ENCODE measurements around the gene DOCK6.
"Not testable (repeated sequence)": the region's sequence is repeated elsewhere in the genome, so short reads cannot be mapped to it uniquely, and the experiment has no call there.

The DOCK6 gene

DNA sequence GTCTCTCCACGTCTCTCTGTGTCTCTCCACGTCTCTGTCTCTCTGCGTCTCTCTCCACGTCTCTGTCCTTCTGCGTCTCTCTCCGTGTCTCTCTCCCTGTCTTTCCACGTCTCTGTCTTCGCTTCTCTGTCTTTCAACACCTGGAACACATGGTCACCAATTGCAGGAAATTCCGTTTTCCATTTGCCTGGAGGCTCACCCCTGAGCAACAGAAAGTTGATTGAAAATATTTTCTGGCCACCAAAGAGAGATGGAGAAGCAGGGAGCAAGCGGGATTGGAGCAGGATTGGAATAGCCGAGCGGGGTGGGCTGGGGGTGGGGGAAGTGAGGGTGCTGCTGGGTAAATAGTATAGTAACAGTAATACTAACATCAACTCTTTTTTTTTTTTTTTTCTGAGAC lies 66.6 kb downstream of the DOCK6 start:
- no peak for DNase-seq

DNA sequence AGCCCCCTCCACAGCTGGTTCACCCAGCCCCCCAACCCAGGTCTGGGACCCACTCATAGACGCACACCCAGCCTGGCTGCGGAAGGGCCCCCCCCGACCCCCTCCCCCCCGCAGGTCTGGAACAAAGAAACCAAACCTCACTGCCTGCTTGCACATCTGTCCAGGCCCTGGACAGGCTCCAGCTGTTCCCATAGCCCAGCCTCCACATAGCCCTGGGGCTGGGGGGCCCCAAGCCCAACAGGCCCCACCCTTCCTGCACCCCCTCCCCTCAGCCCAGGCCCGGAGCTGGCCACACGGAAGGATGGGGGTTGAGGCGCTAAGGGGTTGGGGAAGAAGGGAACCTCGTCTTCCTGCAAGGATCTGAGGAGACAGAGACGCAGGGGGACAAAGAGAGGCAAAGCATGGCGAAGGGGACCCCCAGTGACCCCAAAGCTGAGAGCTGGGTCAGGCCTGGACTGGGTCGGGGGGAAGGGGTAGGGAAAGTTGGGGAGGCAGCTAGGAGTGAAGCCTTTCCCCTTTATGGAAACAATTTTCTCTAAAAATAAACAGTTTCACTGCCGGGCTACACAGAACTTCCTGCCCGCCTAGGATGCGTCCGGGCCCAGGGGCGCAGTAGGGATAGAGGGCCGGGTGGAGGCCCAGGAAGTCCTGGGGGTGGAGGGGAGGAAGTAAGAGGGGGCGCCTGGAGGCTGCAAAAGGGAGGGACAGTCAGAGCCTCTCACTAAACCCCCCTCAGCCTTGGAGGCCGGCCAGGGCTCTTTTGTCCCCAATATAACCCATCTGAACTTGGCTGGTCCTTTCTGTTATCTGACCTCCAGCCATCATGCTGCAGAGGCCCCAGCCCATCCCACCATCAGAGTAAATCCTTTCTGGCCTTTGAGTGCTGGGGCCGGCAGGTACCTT lies 67.4 kb downstream of the DOCK6 start:
- no peak for DNase-seq

DNA sequence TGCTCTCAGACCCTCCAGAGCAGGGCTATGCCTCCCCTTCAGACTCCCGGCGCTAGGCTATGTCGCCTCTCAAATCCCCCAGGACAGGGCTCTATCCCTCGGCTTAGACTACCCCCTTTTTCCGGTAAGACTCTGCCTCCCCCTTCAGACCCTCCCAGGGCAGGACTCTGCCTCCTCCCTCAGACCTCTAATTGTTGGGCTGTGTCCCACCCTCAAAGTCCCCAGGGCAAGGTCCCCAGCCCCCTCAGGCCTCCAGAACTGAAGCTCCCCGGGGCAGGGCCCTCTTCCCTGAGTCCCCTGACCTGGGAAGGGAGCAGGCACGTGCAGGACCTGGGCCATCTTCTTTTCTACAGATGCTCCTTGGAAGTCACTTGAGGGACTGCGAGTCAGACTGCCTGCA lies 68.2 kb downstream of the DOCK6 start:
- no peak for DNase-seq

DNA sequence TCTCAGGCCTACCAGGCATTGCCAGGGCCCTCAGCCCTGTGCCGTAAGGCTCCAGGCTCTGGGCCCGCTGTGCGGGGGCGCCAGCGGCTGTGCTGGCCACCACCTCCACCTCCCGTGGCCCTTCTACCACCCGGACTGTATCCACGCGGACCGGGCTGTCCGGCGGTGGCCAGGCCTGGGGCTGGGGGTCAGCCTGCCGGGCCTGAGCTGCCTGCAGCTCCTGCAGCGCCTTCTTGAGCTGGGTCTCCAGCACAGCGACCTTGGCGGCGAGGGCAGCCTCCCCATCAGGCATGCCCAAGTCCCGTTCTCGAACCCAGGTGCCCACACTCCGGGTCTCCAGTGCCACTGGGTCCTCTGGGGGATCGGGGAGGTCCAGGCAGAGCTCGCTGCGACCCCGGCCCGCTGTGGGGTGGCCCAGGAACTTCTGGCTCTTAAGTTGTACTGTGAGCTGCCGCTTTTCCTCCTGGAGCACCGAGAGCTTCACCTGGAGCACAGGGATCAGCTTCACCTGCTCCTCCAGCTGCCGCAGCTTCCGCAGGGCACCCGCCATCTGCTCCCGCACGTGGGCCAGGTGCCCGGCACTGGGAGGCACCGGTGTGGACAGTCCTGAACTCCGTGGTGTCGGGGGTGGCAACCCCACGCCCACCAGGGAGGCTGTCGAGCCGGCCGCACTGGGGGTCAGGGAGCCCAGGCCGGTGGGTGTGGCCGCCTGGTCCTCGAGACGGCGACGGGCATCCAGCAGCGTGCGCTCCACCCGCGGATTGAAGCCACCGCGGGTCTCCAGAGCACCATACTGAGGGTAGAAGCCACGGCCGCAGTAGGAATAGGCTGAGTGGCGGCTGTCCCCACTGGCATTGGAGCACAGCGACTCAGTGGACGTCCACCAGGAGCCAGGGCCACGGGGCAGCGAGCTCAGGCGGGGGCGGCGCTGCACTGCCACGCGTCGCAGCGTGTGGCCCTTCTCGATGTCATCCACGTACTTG lies 69.1 kb downstream of the DOCK6 start:
- DNase-seq: no peak

DNA sequence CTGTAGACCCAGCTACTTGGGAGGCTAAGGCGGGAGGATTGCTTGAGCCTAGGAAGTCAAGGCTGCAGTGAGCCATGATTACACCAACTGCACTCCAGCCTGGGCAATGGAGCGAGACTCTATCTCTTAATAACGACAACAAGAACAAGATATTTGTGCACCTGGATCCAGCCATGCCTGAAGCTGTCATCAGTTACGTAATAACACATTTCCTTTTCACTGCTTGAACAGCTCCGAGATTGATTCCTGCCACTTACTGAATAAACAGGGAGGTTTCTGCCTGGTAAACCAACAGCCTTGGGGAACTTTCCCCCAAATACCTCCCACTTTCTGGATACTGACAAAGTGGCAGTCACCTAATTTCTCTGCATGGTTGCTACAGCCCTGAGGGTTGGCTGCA lies 70.4 kb downstream of the DOCK6 start:
- no peak for DNase-seq

DNA sequence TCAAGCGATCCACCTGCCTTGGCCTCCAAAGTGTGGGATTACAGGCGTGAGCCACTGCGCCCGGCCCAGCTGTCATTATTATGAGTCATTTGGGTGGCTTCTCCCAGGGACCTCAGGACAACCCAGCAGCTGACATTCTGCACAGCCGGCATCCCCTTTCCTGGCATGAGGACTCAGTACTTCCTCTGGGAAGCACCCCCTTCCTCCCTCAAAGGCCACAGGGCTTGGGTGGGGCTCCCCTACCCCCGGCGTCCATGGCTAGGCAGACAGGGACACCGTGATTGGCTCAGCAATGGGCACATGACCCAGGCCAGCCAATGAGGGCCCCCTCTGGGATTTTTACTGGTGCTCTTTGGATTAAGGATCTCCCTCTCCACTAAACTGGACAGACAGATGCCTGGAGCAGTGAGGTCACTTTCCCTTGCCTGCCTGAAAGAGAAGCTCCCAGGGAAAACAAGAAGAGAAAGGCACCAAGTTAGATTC lies 71.0 kb downstream of the DOCK6 start:
- DNase-seq: no peak

DNA sequence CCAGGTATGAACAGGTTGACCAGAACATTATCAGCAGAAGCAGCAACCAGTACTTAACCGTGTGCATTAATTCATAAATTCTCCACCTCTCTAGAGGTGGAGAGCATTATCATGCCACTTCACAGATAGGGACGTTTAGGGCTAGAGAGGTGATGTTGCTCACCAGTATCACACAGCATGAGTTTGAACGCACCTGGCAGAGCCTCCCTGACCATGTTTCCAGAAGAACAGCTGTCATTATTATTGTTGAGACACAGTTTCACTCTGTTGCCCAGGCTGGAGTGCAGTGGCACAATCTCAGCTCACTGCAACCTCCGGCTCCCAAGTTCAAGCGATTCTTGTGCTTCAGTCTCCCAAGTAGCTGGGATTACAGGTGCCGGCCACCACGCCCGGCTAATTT lies 71.8 kb downstream of the DOCK6 start:
- DNase-seq: no peak

DNA sequence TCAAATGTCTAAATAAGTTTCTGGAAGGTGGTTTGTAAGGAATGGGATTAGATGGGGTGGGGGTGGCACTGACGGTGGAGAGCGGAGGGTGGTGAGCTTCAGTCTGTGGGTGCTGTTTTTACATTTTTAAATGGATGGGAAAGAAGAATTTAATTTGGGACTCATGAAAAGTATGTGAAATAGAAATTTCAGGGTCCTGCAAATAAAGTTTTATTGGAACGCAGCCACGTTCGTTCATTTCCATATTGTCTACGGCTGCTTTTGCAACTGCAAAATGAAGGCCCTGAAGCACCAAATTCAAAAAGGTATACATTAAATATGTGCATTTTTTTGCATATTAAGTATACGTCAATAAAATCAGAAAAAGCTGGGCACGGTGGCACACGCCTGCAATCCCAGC lies 74.9 kb downstream of the DOCK6 start:
- no peak for DNase-seq

DNA sequence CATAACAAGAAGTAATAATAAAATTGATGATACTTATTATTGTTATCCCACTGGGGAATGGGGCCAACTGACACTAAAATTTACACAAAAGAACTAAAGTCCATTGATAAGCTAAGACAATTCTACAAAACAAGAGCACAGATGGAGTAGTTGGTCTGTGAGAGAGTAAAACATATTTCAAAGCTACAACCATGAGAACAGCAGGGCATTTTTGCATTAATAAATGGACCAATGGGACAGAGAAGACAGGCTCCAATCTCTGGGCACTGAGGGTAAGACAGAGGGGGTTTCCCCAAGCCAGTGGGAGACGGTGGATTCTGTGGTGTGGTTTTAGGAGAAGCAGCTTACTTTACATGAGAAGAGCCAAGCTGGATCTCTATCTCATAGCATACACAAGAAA lies 79.3 kb downstream of the DOCK6 start:
- no peak for DNase-seq

DNA sequence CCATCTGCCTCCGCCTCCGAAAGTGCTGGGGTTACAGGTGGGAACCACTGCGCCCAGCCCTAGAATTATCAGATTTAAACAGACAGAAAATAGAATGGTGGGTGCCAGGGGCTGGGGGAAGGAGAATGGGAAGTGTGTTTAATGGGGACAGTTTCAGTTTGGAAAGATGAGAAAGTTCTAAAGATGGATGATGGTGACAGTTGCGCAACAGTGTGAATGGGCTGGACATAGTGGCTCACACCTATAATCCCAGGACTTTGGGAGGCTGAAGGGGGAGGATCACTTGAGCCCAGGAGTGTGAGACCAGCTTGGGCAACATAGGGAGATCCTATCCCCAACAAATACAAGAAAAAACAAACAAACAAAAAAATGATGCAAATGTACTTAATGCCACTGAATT lies 80.8 kb downstream of the DOCK6 start:
- DNase-seq: no peak

DNA sequence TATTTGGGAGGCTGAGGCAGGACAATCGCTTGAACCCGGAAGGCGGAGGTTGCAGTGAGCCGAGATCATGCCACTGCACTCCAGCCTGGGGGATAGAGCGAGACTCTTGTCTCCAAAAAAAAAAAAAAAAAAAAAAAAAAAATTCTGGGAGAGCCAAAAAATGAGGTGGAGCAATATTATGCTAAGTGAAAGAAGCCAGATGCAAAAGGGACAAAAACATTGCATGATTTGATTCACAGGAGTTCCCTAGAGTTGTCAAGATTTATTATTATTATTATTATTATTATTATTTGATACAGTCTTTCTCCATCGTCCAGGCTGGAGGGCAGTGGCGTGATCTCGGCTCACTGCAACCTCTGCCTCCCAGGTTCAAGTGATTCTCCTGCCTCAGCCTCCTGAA lies 81.3 kb downstream of the DOCK6 start:
- DNase-seq: not testable (repeated sequence)

DNA sequence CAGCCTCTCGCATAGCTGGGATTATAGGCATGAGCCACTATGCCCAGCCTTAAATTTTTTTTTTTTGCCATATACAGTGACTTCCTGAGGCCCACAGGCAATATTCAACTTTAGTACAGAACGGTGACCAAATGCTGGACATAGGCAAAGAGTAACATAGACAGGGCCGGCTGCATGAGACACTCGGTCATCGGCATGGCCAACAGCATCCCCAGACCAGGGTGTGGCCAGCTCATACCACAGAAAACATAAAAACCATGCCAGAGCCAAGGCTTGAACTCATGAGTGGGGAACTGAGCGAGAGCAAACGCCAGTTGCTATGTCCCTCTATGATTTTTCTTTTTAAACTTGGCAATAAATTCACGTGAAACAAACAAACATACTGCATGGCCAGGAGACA lies 82.0 kb downstream of the DOCK6 start:
- DNase-seq: no peak

DNA sequence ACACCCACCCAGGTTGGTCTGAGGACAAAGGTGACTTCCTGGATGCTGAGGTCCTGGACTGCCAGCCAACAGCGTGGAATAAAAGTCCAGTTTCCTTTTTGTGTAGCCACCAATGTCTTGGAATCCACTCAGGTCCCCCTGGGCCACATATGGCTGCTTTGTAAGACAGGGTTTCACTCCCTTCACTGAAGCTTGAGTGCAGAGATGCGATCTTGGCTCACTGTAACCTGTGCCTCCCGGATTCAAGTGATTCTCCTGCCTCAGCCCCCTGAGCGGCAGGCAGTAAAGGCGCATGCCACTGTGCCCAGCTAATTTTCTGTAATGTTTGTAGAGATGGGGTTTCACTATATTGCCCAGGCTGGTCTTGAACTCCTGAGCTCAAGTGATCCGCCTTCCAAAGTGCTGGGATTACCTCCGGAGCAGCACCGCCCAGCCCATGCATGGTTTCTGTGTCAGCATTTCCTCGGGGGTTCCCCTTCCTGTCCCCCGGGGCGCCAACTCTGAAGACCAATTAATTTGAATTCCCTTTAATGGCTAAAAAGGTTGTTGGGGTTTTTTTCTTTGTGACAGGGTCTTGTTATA lies 82.5 kb downstream of the DOCK6 start:
- peak; percentile 18 for DNase-seq

DNA sequence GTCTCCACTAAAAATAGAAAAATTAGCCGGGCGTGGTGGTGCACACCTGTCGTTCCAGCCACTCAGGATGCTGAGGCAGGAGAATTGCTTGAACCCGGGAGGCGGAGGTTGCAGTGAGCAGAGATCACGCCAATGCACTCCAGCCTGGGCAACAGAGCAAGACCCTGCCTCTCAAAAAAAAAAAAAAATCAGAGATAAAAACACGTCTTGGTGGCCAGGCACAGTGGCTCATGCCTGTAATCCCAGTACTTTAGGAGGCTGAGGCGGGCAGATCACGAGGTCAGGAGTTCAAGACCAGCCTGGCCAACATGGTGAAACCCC lies 83.2 kb downstream of the DOCK6 start:
- DNase-seq: not testable (repeated sequence)

DNA sequence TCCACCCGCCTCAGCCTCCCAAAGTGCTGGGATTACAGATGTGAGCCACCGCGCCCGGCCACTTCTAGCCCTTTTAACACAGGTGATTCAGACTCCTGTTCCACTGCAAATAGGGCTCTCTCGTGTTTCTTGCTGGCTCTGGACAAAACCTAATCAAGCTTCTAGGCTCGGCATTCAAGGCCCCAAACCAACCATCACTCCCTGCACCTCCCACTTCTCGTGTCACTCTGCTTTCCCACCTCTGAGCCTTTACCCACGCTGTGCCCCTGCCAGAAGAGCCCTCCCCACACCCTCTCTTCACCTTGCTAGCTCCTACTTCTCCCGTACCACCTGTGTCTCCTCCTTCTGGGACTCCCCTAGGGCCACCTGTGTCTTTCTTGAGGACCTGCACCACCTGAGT lies 84.7 kb downstream of the DOCK6 start:
- DNase-seq: no peak

DNA sequence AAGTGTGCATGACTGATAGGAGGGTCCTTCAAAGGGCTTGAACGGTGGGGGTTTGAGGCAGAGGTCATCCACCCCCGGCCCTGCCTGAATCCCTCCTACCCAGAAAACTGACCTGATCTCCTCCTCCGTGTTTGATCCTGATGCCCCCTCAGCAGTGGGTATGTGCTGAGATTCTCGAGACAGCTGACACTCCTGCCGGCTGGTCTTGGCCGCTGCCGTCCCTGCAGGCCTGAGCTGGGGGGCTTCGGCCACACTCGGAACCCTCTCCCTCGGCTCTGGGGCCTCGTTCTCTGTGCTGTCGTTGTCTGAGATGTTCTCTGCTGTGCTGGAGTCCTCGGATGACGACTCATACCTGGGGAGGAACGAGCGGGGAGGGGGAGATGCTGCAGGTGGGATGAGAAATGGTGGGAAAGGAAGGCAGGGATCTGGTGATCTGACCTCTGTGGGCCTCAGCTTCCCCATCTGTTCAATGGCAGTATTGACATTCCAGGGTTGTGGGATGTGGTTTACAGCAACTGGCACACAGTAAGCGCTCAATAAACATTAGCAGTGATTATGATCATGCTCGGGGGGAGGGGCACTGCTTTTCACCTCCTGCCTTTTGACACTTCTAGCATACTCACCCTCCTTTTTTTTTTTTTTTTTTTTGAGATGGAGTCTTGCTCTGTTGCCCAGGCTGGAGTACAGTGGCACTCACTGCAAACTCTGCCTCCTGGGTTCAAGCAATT lies 85.7 kb downstream of the DOCK6 start:
- DNase-seq: no peak

DNA sequence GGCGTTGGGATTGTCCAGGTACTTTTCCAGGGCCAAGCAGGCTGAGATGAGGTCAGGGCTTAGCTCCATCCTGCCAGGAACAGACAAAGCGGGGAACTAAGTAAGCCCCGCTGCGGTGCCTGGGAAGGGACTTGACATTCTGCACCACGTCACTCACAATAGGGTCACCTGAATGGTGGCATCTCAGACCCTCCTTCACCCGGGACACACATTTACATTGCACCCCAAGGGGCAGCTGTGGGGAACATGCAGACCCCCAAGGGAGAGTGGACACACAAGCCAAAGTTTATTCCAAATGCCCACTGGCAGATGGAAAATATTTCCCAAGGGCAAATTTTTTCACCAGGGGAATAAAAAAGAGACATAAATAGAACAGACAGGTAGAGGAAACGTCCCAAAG lies 86.4 kb downstream of the DOCK6 start:
- DNase-seq: no peak

DNA sequence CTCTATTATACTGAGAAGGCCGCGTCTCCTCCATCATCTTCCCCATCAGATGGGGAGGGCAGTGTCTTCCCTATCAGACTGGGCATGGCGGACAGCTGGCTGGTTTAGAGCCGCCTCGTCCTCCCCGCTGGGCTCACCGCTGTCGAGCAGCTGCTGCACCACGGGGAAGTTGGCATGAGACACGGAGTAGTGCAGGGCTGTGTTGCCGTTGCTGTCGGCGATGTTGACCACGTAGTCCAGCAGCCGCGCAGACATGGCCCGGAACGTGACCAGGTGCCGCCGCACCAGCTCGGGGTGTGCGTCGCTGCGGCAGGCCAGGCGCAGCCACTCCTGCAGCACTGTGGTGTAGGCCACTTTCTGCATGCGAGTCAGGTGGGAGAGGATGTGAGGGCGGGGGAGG lies 88.0 kb downstream of the DOCK6 start:
- DNase-seq: no peak

DNA sequence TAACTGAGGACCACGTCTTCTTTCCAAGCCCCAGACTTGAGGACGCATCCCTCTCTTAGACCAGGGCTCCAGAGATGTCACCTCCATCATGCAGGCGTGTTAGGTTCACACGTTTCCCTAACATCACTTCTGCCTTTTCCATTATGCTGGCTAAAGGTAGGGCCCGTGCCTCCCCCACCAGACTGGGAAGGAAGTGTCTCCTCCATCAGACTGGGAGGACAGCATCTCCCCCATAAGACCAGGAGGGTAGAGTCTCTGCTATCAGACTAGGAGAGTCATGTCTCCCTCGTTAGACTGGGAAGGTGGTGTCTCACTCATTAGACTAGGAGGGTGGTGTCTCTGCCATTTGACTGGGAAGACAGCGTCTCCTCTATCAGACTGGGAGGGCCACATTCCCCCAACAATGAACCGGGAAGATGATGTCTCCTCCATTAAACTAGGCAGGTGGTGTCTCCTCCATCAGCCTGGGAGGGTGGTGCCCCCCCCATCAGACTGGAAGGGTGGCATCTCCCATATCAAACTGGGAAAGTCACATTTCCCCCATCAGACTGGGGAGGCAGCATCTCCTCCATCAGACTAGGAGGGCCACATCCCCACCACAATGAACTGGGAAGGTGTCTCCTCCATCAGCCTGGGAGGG lies 88.7 kb downstream of the DOCK6 start:
- DNase-seq: no peak

DNA sequence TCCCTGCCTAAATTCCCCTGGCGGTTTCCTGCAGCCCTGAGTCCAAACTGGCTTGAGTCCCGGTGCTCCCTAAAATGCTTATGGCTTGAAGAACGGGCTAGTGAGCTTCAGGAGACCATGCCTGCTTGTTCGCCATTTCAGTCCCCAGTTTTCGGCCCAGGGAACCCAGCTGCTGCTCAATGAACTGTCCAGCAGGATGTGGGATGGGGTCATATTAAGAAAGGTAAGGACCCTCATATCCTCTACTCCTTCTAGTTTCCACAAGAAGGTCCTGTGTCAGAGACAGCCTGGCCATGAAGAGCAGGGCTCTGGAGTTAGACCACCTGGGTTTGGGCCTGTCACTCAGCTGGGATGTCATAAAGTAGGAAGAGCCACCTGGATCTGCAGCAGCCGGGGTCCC lies 89.7 kb downstream of the DOCK6 start:
- DNase-seq: no peak

DNA sequence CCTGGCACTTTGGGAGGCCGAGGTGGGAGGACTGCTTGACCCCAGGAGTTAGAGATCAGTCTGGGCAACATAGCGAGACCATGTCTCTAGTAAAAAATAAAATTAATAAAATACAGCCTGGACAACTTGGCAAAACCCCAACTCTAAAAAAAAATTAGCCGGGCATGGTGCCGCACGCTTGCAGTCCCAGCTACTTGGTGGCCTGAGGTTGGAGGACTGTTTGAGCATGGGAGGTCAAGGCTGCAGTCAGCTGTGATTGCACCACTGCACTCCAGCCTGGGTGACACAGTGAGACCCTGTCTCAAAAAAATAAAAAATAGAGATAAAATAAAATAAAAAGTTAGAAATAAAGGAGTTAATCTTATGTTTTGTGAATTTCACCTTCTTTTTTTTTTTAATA lies 91.2 kb downstream of the DOCK6 start:
- no peak for DNase-seq

Data from activated CD4-positive, alpha-beta T cell treated with anti-CD3 and anti-CD28 coated beads, Interleukin-2, Interleukin-6, amounts not matched to agents 100 ng/mL and 50 ng/mL, durations not matched to agents 16 hours and 8 hours (primary cell).